SU-DHL-6 (cell line): ENCODE results near the gene LURAP1L.
"Not testable (repeated sequence)": the region's sequence is repeated elsewhere in the genome, so short reads cannot be mapped to it uniquely, and the experiment has no call there.

Source experiments
- H2AFZ ChIP-seq: fragments of 200-600 bp; sonication (generic); 2 replicates; pipeline ENCODE4 v1.6.1; 2014; ENCODE audit warnings: low read depth, mild to moderate bottlenecking, moderate library complexity, mixed read lengths, antibody characterized with exemption, low read length; ENCODE audit not compliant: severe bottlenecking
- H3F3A ChIP-seq: fragments of 200-600 bp; shearing (Covaris generic); 2 replicates; pipeline ENCODE4 v1.6.0; 2016; ENCODE audit warnings: antibody characterized with exemption, mild to moderate bottlenecking; ENCODE audit not compliant: insufficient read depth
- H3K27ac ChIP-seq: fragments of 200-600 bp; sonication (generic); 2 replicates; pipeline ENCODE4 v1.5.1; 2016; ENCODE audit warnings: low read depth, mild to moderate bottlenecking, low read length, moderate library complexity, mixed read lengths
- H3K27me3 ChIP-seq: fragments of 200-600 bp; sonication (generic), shearing (Covaris generic); 2 replicates; pipeline ENCODE4 v1.6.0; 2014; ENCODE audit warnings: mild to moderate bottlenecking, low read length
- H3K36me3 ChIP-seq: fragments of 200-600 bp; sonication (generic); 2 replicates; pipeline ENCODE4 v1.6.1; 2014; ENCODE audit warnings: mild to moderate bottlenecking, low read length, mixed read lengths
- H3K4me2 ChIP-seq: fragments of 300-600, 200-600 bp; shearing (Covaris generic), sonication (generic); 2 replicates; pipeline ENCODE4 v1.6.0; 2014; ENCODE audit warnings: low read length, low read depth, mild to moderate bottlenecking; ENCODE audit not compliant: poor library complexity, severe bottlenecking
- H3K4me3 ChIP-seq: fragments of 200-600 bp; sonication (generic); 2 replicates; pipeline ENCODE4 v1.5.1; 2014; ENCODE audit warnings: antibody characterized with exemption, low read length, mild to moderate bottlenecking, mixed read lengths; ENCODE audit not compliant: insufficient read depth, poor library complexity, severe bottlenecking
- H3K79me2 ChIP-seq: fragments of 200-600 bp; sonication (generic); 2 replicates; pipeline ENCODE4 v1.6.1; 2014; ENCODE audit warnings: mild to moderate bottlenecking, low read length, moderate library complexity; ENCODE audit not compliant: insufficient read depth
- H3K9ac ChIP-seq: fragments of 200-600 bp; sonication (generic); 2 replicates; pipeline ENCODE4 v1.7.0; 2014; ENCODE audit warnings: mild to moderate bottlenecking, low read length
- H3K9me2 ChIP-seq: fragments of 200-600 bp; sonication (generic); replicated peaks from 2 replicates; pipeline ENCODE4 v1.6.1; 2014; ENCODE audit warnings: low read length; ENCODE audit not compliant: insufficient read depth
- H3K9me3 ChIP-seq: fragments of 200-600 bp; sonication (generic); 2 replicates; pipeline ENCODE4 v1.6.1; 2014; ENCODE audit warnings: low read length, mixed read lengths; ENCODE audit not compliant: insufficient read depth
- H4K20me1 ChIP-seq: fragments of 200-600 bp; sonication (generic); 2 replicates; pipeline ENCODE4 v1.6.1; 2014; ENCODE audit warnings: low read depth, mild to moderate bottlenecking, antibody characterized with exemption, low read length, moderate library complexity, mixed read lengths
- CTCF ChIP-seq: fragments of 200-600 bp; sonication (generic); IDR thresholded peaks from one replicate; pipeline ENCODE4 v1.5.1; 2017; ENCODE audit warnings: antibody characterized with exemption, mild to moderate bottlenecking, low read length, moderate library complexity; ENCODE audit not compliant: insufficient read depth, poor library complexity, severe bottlenecking
- EZH2phosphoT487 ChIP-seq: fragments of 200-600 bp; sonication (generic), shearing (Covaris generic); conservative IDR thresholded peaks from 2 replicates; pipeline ENCODE4 v1.6.1; 2018; ENCODE audit warnings: mild to moderate bottlenecking, antibody characterized with exemption, low read length, moderate library complexity, mixed read lengths

Gene LURAP1L

GRCh38 chr9:12862611-12863410, 88.0 kb downstream of the LURAP1L start:
- no peaks in the 10 kb centered on the region for H3K36me3 ChIP-seq
- no peak overlapping the region for H2AFZ ChIP-seq
- no peak overlapping the region for H3K4me3 ChIP-seq
- no peaks in the 10 kb centered on the region for H3K27me3 ChIP-seq
- H3K9me2 ChIP-seq = no peaks in the 10 kb centered on the region
- H3K79me2 ChIP-seq = no peaks in the 10 kb centered on the region
- no peak for TF ChIP-seq EZH2phosphoT487
- TF ChIP-seq CTCF = no peak
- no peak overlapping the region for H3K4me2 ChIP-seq
- no peak overlapping the region for H3K27ac ChIP-seq
- no peaks in the 10 kb centered on the region for H3F3A ChIP-seq
- no peak overlapping the region for H3K9ac ChIP-seq
- H4K20me1 ChIP-seq = no peaks in the 10 kb centered on the region
- H3K9me3 ChIP-seq = no peaks in the 10 kb centered on the region

GRCh38 chr9:12863618-12864017, 88.8 kb downstream of the LURAP1L start:
- no peak overlapping the region for H3K9ac ChIP-seq
- H4K20me1 ChIP-seq = no peaks in the 10 kb centered on the region
- no peaks in the 10 kb centered on the region for H3K36me3 ChIP-seq
- H3K27me3 ChIP-seq = no peaks in the 10 kb centered on the region
- H3F3A ChIP-seq = no peaks in the 10 kb centered on the region
- no peak overlapping the region for H2AFZ ChIP-seq
- no peak overlapping the region for H3K27ac ChIP-seq
- no peak overlapping the region for H3K4me2 ChIP-seq
- TF ChIP-seq EZH2phosphoT487 (no peak), CTCF (no peak)
- no peaks in the 10 kb centered on the region for H3K79me2 ChIP-seq
- no peaks in the 10 kb centered on the region for H3K9me3 ChIP-seq
- H3K9me2 ChIP-seq = no peaks in the 10 kb centered on the region
- no peak overlapping the region for H3K4me3 ChIP-seq

GRCh38 chr9:12865380-12865779, 90.6 kb downstream of the LURAP1L start:
- not testable (repeated sequence) for H4K20me1 ChIP-seq, H3K79me2 ChIP-seq, H3K4me3 ChIP-seq, H3K9me2 ChIP-seq, H2AFZ ChIP-seq, H3K27ac ChIP-seq, H3K4me2 ChIP-seq, H3K9me3 ChIP-seq, H3K27me3 ChIP-seq, H3K9ac ChIP-seq, H3F3A ChIP-seq, H3K36me3 ChIP-seq
